Neural progenitor cell (in vitro differentiated cells): ENCODE results near the gene SIGLEC15.
A peak's percentile ranks its signal among the peaks of the same experiment; 100 is the strongest.

Experiments used
- CTCF ChIP-seq: fragments of 200-600 bp; sonication (generic); IDR thresholded peaks from 2 replicates; pipeline ENCODE4 v1.5.1; 2017; ENCODE audit warnings: antibody characterized with exemption, mild to moderate bottlenecking
- EZH2phosphoT487 ChIP-seq: fragments of 200-600 bp; sonication (generic); IDR thresholded peaks from 2 replicates; pipeline ENCODE4 v1.6.1; 2017; ENCODE audit warnings: antibody characterized with exemption

GRCh38 chr18:45837283-45838070 lies 12.0 kb downstream of the SIGLEC15 start:
- peak; percentile 41 for TF ChIP-seq CTCF
- TF ChIP-seq EZH2phosphoT487, result no peak
